ENCODE data around the gene UNC50. TPM values are rescaled to one million over a fixed set of nuclear protein-coding genes. Genes with fewer than 3 reads are reported as not detected.

UNC50 gene
- 10 to 100 TPM; 28.3 to 65.2 (median 44.6) TPM for total RNA-seq

GRCh38 chr2:98608116-98608961 lies at the start of gene UNC50, which contains the start of gene COA5:
TSS of gene UNC50 (plus strand) at chr2:98608589. CDS start at chr2:98609760, 1,171 bp downstream.
TSS of gene COA5 (minus strand) at chr2:98608512. CDS start at chr2:98608405, 107 bp downstream.
- H3K4me3 ChIP-seq, result peak within 1 kb of the TSS; percentile 75 to 89 (median 82)
- WGBS, 2 donors, result 0 to 1% methylated on average over 23 to 73 of the region's 93 CpGs
- peaks cover 6 to 34% (median 17%) of the 10 kb centered on the region in 4 donors for H3K36me3 ChIP-seq
- ATAC-seq (ENCODE audit: low FRiP score in 2 of 2) (peak; percentile 97 to 99), DNase-seq (peak; percentile 88 to 98)
- H3K4me1 ChIP-seq, result peaks cover 34 to 54% (median 40%) of the 10 kb centered on the region in 4 donors
- TF ChIP-seq CTCF (IDR thresholded peaks at IDR 0.05) (peak in 5 of 6 experiments; percentile 9 to 39 (median 20)), POLR2A (IDR thresholded peaks at IDR 0.05) (peak in 3 of 4 donors; percentile 78 to 97 (median 95)), POLR2AphosphoS5 (IDR thresholded peaks at IDR 0.05) (peak; percentile 99), EP300 (IDR thresholded peaks at IDR 0.05) (peak in 1 of 4 donors; percentile 89)
- H3K27ac ChIP-seq, result peak within 1 kb of the TSS; percentile 94 to 99 (median 96)
- no peaks in the 10 kb centered on the region for H3K27me3 ChIP-seq
- no peaks in the 10 kb centered on the region for H3K9me3 ChIP-seq

- Histone ChIP-seq H3K4me1 (peaks cover 0 to 4% (median 0%) of the 10 kb centered on the region in 4 donors), H3K27me3 (no peaks in the 10 kb centered on the region), H3K4me3 (no peak overlapping the region), H3K36me3 (peaks cover 4 to 72% (median 37%) of the 10 kb centered on the region in 4 donors), H3K9me3 (no peaks in the 10 kb centered on the region), H3K27ac (no peak overlapping the region)
- ATAC-seq (ENCODE audit: low FRiP score in 2 of 2), result no peak
- no peak for DNase-seq
- no peak for TF ChIP-seq POLR2AphosphoS5 (IDR thresholded peaks at IDR 0.05)
- no peak for TF ChIP-seq POLR2A (IDR thresholded peaks at IDR 0.05)
- 91 to 96% methylated on average over 16 of the region's 16 CpGs for WGBS, 2 donors
These were observed 49.4 kb upstream of the UNC50 start for GRCh38 chr2:98558852-98559530.

GRCh38 chr2:98559581-98559980 lies 48.8 kb upstream of the UNC50 start:
- TF ChIP-seq EP300 (IDR thresholded peaks at IDR 0.05) (no peak), POLR2AphosphoS5 (IDR thresholded peaks at IDR 0.05) (no peak), CTCF (IDR thresholded peaks at IDR 0.05) (no peak), POLR2A (IDR thresholded peaks at IDR 0.05) (no peak)

GRCh38 chr2:98560256-98560771 lies 48.1 kb upstream of the UNC50 start:
- 89 to 98% methylated on average over 9 of the region's 9 CpGs for WGBS, 2 donors
- peak in 1 of 2 donors; percentile 36 for ATAC-seq (ENCODE audit: low FRiP score in 2 of 2)
- Histone ChIP-seq H3K4me3 (no peak overlapping the region), H3K9me3 (no peaks in the 10 kb centered on the region), H3K4me1 (peaks cover 0 to 4% (median 0%) of the 10 kb centered on the region in 4 donors), H3K27me3 (no peaks in the 10 kb centered on the region), H3K36me3 (peaks cover 0 to 72% (median 40%) of the 10 kb centered on the region in 4 donors), H3K27ac (no peak overlapping the region)
- DNase-seq, result no peak
- TF ChIP-seq POLR2A (IDR thresholded peaks at IDR 0.05), result no peak
- no peak for TF ChIP-seq CTCF (IDR thresholded peaks at IDR 0.05)
- no peak for TF ChIP-seq EP300 (IDR thresholded peaks at IDR 0.05)
- no peak for TF ChIP-seq POLR2AphosphoS5 (IDR thresholded peaks at IDR 0.05)

More at GRCh38 chr2:98559581-98559980, 48.8 kb upstream of the UNC50 start:
- Histone ChIP-seq H3K4me3 (no peak overlapping the region), H3K4me1 (peaks cover 0 to 4% (median 0%) of the 10 kb centered on the region in 4 donors), H3K9me3 (no peaks in the 10 kb centered on the region), H3K36me3 (peaks cover 0 to 72% (median 37%) of the 10 kb centered on the region in 4 donors), H3K27me3 (no peaks in the 10 kb centered on the region), H3K27ac (no peak overlapping the region)
- DNase-seq, result no peak
- WGBS, 2 donors, result 75 to 79% methylated on average over 3 of the region's 3 CpGs
- no peak for ATAC-seq (ENCODE audit: low FRiP score in 2 of 2)

- 87 to 91% methylated on average over 9 of the region's 9 CpGs for WGBS, 2 donors
- Histone ChIP-seq H3K9me3 (no peaks in the 10 kb centered on the region), H3K4me1 (peaks cover 0 to 4% (median 0%) of the 10 kb centered on the region in 4 donors), H3K27ac (no peak overlapping the region), H3K27me3 (no peaks in the 10 kb centered on the region), H3K4me3 (no peak overlapping the region), H3K36me3 (peaks cover 0 to 72% (median 40%) of the 10 kb centered on the region in 4 donors)
- DNase-seq (no peak), ATAC-seq (ENCODE audit: low FRiP score in 2 of 2) (no peak)
- TF ChIP-seq POLR2AphosphoS5 (IDR thresholded peaks at IDR 0.05), result no peak
- TF ChIP-seq CTCF (IDR thresholded peaks at IDR 0.05), result no peak
- no peak for TF ChIP-seq POLR2A (IDR thresholded peaks at IDR 0.05)
- no peak for TF ChIP-seq EP300 (IDR thresholded peaks at IDR 0.05)
These were observed 47.4 kb upstream of the UNC50 start for GRCh38 chr2:98561018-98561417.
